ENCODE data around the gene TNNI3K. TPM values are rescaled to one million over a fixed set of nuclear protein-coding genes. Genes with fewer than 3 reads are reported as not detected.

Gene TNNI3K
- total and polyA plus RNA-seq, 2 of the 8 experiments (the other 6 are each of a cell fraction or from before 2014, with no cell fraction given) = 0.41 to 0.48 TPM

DNA sequence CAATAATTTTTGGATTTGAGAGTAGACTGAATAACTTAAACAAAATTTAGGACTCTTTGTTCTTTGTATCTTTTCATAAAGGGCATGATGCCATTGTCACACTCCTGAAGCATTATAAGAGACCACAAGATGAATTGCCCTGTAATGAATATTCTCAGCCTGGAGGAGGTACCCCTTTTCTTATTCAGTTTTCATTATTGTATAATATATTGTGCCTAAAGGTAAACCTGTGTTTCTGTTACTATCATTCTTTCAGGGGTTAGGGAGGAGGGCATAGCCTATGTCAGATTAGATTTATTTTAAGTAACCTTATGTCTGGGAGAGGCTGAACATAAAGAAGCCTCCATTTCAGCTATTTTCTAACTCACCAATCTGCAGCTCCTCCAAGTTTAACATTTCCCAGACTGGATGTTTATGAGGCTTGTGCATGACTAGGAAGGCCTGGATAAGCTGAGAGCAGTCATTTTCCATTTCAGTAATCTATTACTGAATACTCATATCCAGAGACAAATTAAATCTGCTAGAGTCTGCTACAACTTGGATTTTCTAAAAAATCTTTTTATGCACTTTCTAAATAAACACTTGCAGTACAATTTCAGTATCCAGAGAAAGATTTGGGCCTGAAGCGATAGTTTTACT, 132.1 kb downstream of the TNNI3K start:
- POLR2A ChIA-PET (ENCODE audit: partially characterized antibody) = no interaction called here
- Histone ChIP-seq H2BK5ac (ENCODE audit: low read depth, low read length) (no peak overlapping the region), H3K18ac (ENCODE audit: extremely low read depth, low read length) (no peak overlapping the region), H3K4me1 (replicated peaks in 1 of 4; ENCODE audit: control insufficient read depth in 3 of 4, insufficient read depth in 4 of 4, low read length in 3 of 4) (no peaks in the 10 kb centered on the region), H3K36me3 (ENCODE audit: control insufficient read depth in 2 of 4, insufficient read depth in 4 of 4, low read length in 3 of 4) (no peaks in the 10 kb centered on the region), H2BK15ac (ENCODE audit: low read length) (no peak overlapping the region), H3K27me3 (replicated peaks in 1 of 4; ENCODE audit: control insufficient read depth in 3 of 4, extremely low read depth in 1 of 4, insufficient read depth in 3 of 4, low read length in 3 of 4) (no peaks in the 10 kb centered on the region), H3K9ac (replicated peaks in 1 of 4; ENCODE audit: extremely low read depth in 1 of 4, low read depth in 3 of 4, low read length in 3 of 4) (no peak overlapping the region), H3K79me2 (ENCODE audit: control insufficient read depth in 1 of 2, insufficient read depth in 2 of 2, low read length in 2 of 2) (no peaks in the 10 kb centered on the region), H3K9me3 (ENCODE audit: insufficient read depth in 2 of 2, low read depth in 1 of 2, low read length in 1 of 2) (no peaks in the 10 kb centered on the region), H3K27ac (ENCODE audit: low read depth, low read length) (no peak overlapping the region), H4K91ac (replicated peaks; ENCODE audit: insufficient read length, low read length) (no peak overlapping the region), H3K4me3 (ENCODE audit: extremely low read depth in 1 of 4, insufficient read depth in 2 of 4, low read depth in 3 of 4, low read length in 4 of 4) (no peak overlapping the region), H3K56ac (replicated peaks; ENCODE audit: insufficient read length, low read depth, low read length) (no peak overlapping the region), H3K4me2 (ENCODE audit: insufficient read depth in 1 of 2, low read depth in 2 of 2, low read length in 2 of 2) (no peak overlapping the region), H2AK5ac (ENCODE audit: low read depth, low read length) (no peak overlapping the region), H3K23ac (ENCODE audit: insufficient read length) (no peak overlapping the region), H4K5ac (ENCODE audit: insufficient read length, low read depth, low read length) (no peak overlapping the region), H3K14ac (ENCODE audit: insufficient read length) (no peak overlapping the region), H4K20me1 (replicated peaks in 1 of 2; ENCODE audit: control insufficient read depth in 1 of 2, insufficient read depth in 2 of 2, low read length in 2 of 2) (no peaks in the 10 kb centered on the region), H2BK120ac (replicated peaks; ENCODE audit: low read depth, low read length) (no peak overlapping the region), H3K23me2 (ENCODE audit: low read depth, low read length) (no peaks in the 10 kb centered on the region), H2BK20ac (ENCODE audit: low read length) (no peak overlapping the region), H3K79me1 (ENCODE audit: low read depth, low read length) (no peaks in the 10 kb centered on the region), H2BK12ac (ENCODE audit: low read depth, low read length) (no peak overlapping the region), H2AFZ (ENCODE audit: low read length) (no peak overlapping the region), H3K4ac (replicated peaks; ENCODE audit: insufficient read length, low read depth, low read length) (no peak overlapping the region), H4K8ac (ENCODE audit: extremely low read depth, insufficient read depth, low read length) (no peak overlapping the region)
- FAIRE-seq (no peak), DNase-seq (ENCODE audit: low read depth in 1 of 2, low spot score in 2 of 2) (no peak)
- 100% methylated on average over 1 of the region's 1 CpG; no CpG with 5 or more reads in 1 of the 2 experiments for WGBS, 2 experiments (ENCODE audit: extremely low coverage in 1 of 2, insufficient coverage in 1 of 2, insufficient read length in 1 of 2, insufficient replicate concordance in 2 of 2, low coverage in 1 of 2, low lambda C conversion rate in 2 of 2, missing lambda C conversion rate in 1 of 2)
- CTCF ChIA-PET (ENCODE audit: partially characterized antibody) = interaction anchor here (0.5 to 0.6 kb wide), 2 partner anchors 26 to 1026 kb away, joined by 3 to 4 read pairs; no protein-coding TSS in a partner anchor
- TF ChIP-seq CHD1 (IDR thresholded peaks at IDR 0.05; ENCODE audit: low read depth, low read length) (no peak), TEAD4 (IDR thresholded peaks at IDR 0.05; ENCODE audit: low read depth, low read length) (no peak), HDAC6 (IDR thresholded peaks at IDR 0.05; ENCODE audit: low read depth, low read length) (no peak), SRF (IDR thresholded peaks at IDR 0.05; ENCODE audit: low read depth, low read length) (no peak), SIX5 (IDR thresholded peaks at IDR 0.05; ENCODE audit: low read depth, low read length) (no peak), EGR1 (IDR thresholded peaks at IDR 0.05; ENCODE audit: borderline replicate concordance, low read depth, low read length) (no peak), TAF1 (IDR thresholded peaks at IDR 0.05; ENCODE audit: low read depth, low read length) (no peak)
- TF ChIP-seq, protein P1, sequence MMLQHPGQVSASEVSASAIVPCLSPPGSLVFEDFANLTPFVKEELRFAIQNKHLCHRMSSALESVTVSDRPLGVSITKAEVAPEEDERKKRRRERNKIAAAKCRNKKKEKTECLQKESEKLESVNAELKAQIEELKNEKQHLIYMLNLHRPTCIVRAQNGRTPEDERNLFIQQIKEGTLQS (IDR thresholded peaks at IDR 0.05; ENCODE audit: insufficient read depth, low read depth, low read length) = no peak
- TF ChIP-seq, protein P2, sequence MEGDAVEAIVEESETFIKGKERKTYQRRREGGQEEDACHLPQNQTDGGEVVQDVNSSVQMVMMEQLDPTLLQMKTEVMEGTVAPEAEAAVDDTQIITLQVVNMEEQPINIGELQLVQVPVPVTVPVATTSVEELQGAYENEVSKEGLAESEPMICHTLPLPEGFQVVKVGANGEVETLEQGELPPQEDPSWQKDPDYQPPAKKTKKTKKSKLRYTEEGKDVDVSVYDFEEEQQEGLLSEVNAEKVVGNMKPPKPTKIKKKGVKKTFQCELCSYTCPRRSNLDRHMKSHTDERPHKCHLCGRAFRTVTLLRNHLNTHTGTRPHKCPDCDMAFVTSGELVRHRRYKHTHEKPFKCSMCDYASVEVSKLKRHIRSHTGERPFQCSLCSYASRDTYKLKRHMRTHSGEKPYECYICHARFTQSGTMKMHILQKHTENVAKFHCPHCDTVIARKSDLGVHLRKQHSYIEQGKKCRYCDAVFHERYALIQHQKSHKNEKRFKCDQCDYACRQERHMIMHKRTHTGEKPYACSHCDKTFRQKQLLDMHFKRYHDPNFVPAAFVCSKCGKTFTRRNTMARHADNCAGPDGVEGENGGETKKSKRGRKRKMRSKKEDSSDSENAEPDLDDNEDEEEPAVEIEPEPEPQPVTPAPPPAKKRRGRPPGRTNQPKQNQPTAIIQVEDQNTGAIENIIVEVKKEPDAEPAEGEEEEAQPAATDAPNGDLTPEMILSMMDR (IDR thresholded peaks at IDR 0.05; ENCODE audit: control extremely low read depth in 1 of 3, insufficient read depth in 1 of 3, low read depth in 1 of 3, low read length in 3 of 3) = no peak

Data from H1 (cell line).